ENCODE measurements around the gene CDYL2. TPM values are rescaled to one million over a fixed set of nuclear protein-coding genes. Genes with fewer than 3 reads are reported as not detected.

The CDYL2 gene
- total RNA-seq, 2 experiments from 2014 or later = 10.4 to 11.4 TPM

DNA sequence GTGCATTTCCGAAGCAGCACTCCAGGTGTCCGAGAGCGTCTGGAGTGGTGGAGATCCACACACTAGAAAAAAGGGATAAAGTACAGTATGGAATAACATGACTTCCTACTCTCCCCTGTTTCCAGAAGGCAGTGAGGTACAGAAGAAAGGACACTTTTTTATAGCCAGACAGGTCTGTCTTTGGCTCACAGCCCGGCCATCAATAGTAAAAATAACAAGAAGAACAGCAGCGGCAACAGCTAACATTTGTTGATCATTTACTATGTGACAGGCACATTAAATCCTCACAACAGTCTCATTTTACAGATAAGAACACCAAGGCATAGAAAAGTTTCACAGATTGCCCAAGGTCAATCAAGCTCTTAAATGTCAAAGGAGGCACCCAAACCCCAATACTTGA lies 247.4 kb downstream of the CDYL2 start:
- DNase-seq (no peak), ATAC-seq (no peak)
- Mint-ChIP-seq H3K27me3 (no peaks in the 10 kb centered on the region), H3K4me3 (no peak overlapping the region), H3K36me3 (ENCODE audit: low read depth) (no peaks in the 10 kb centered on the region), H3K27ac (no peak overlapping the region), H3K4me1 (ENCODE audit: low read depth) (peaks cover 12% of the 10 kb centered on the region), H3K9me3 (no peaks in the 10 kb centered on the region)
- TF ChIP-seq, protein P1, sequence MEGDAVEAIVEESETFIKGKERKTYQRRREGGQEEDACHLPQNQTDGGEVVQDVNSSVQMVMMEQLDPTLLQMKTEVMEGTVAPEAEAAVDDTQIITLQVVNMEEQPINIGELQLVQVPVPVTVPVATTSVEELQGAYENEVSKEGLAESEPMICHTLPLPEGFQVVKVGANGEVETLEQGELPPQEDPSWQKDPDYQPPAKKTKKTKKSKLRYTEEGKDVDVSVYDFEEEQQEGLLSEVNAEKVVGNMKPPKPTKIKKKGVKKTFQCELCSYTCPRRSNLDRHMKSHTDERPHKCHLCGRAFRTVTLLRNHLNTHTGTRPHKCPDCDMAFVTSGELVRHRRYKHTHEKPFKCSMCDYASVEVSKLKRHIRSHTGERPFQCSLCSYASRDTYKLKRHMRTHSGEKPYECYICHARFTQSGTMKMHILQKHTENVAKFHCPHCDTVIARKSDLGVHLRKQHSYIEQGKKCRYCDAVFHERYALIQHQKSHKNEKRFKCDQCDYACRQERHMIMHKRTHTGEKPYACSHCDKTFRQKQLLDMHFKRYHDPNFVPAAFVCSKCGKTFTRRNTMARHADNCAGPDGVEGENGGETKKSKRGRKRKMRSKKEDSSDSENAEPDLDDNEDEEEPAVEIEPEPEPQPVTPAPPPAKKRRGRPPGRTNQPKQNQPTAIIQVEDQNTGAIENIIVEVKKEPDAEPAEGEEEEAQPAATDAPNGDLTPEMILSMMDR (IDR thresholded peaks at IDR 0.05) = no peak
- intact Hi-C loops (cut with micrococcal nuclease) = no loop called here
- ChIA-PET POLR2A (no interaction called here), CTCF (no interaction called here)

DNA sequence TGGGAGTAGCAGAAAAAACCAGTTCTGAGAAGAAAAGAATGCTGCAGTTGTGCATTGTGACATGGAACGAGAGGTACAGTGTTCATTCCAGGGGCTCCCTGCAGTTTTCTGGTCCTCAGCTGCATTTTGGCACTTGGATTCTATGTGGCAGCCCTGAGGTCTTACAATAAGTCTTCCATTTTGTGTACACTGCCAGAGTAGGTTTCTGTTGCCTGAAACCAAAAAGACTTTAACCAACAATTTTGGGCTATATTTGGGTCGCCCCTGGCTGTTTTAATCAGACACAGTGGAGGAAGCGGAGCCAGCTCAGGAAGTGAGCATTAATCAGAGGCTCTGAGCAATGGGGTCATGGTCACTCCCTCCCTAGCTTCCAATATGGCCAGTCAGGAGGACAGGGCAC lies 247.9 kb downstream of the CDYL2 start:
- H3K4me3 Mint-ChIP-seq = no peak overlapping the region
- ChIA-PET CTCF (no interaction called here), POLR2A (no interaction called here)
- DNase-seq = no peak
- H3K9me3 Mint-ChIP-seq = no peaks in the 10 kb centered on the region
- no peaks in the 10 kb centered on the region for H3K36me3 Mint-ChIP-seq (ENCODE audit: low read depth)
- intact Hi-C loops (cut with micrococcal nuclease) = no loop called here
- TF ChIP-seq, protein P1 (IDR thresholded peaks at IDR 0.05) = no peak
- H3K4me1 Mint-ChIP-seq (ENCODE audit: low read depth) = peaks cover 12% of the 10 kb centered on the region
- H3K27ac Mint-ChIP-seq = no peak overlapping the region
- H3K27me3 Mint-ChIP-seq = no peaks in the 10 kb centered on the region
- ATAC-seq = no peak

DNA sequence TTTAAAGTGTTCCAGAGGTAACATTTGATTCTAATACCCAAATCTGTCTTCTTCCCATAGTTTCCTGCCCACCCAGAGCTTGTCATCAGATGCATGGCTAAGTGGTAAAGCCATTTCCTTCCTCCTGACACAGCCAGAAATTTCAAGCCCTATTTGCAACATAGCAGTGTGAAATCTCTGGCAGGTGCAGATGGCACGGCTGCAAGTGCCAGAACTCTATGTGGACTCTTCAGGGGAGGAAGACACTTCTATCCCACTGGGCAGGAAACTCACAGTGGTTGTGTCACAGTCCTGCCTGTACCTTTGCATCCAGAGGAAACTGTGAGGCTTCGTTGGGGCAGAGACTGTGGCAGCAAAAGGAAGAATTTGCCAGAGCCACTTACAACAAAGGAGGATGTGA lies 250.4 kb downstream of the CDYL2 start:
- no peaks in the 10 kb centered on the region for H3K36me3 Mint-ChIP-seq (ENCODE audit: low read depth)
- POLR2A ChIA-PET = no interaction called here
- ATAC-seq = no peak

DNA sequence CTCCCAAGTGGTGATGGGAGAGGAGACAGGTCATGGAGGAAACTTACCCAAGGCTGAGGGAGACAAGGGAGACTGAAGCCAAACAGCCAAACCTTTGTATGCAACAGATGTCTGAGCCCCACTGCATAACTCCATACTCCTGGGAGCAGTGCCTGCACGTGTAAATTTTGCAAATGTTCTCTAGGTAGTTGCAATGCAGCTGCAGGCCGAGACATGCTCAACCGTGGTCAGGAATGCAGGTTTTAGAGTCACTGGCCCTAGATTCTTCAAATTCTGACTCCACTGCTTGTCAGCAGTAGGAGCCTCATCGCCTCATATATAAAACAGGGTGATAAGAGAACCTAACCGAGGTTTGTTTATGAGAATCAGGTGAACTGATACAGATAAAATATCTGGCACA lies 252.1 kb downstream of the CDYL2 start:
- DNase-seq (no peak), ATAC-seq (no peak)
- Mint-ChIP-seq H3K27ac (no peak overlapping the region), H3K4me1 (ENCODE audit: low read depth) (peaks cover 12% of the 10 kb centered on the region), H3K36me3 (ENCODE audit: low read depth) (no peaks in the 10 kb centered on the region), H3K27me3 (no peaks in the 10 kb centered on the region), H3K4me3 (no peak overlapping the region), H3K9me3 (no peaks in the 10 kb centered on the region)
- CTCF ChIA-PET = no interaction called here
- POLR2A ChIA-PET = interaction anchor here (1.0 kb wide), 1 partner anchor 28 kb away, joined by 4 read pairs; no protein-coding TSS in a partner anchor
- TF ChIP-seq, protein P1 (IDR thresholded peaks at IDR 0.05) = no peak
- intact Hi-C loops (cut with micrococcal nuclease) = no loop called here

More for the DNA sequence above, 250.4 kb downstream of the CDYL2 start:
- DNase-seq = no peak
- TF ChIP-seq, protein P1 (IDR thresholded peaks at IDR 0.05) = no peak
- intact Hi-C loops (cut with micrococcal nuclease) = no loop called here
- peaks cover 12% of the 10 kb centered on the region for H3K4me1 Mint-ChIP-seq (ENCODE audit: low read depth)
- H3K27ac Mint-ChIP-seq = no peak overlapping the region
- CTCF ChIA-PET = no interaction called here
- H3K9me3 Mint-ChIP-seq = no peaks in the 10 kb centered on the region
- H3K4me3 Mint-ChIP-seq = no peak overlapping the region
- H3K27me3 Mint-ChIP-seq = no peaks in the 10 kb centered on the region

Other genes with a start within 250 kb of the CDYL2 start
- gene CMC2, start 202.3 kb upstream of the CDYL2 start, total RNA-seq = 100 to 1,000 TPM; 105 to 106 TPM
- 10 to 100 TPM; 51.7 to 54.8 TPM for gene CENPN, start 202.6 kb upstream of the CDYL2 start, total RNA-seq
- gene ATMIN, start 231.2 kb upstream of the CDYL2 start, total RNA-seq = 10 to 100 TPM; 17.9 to 19.7 TPM